HG03378 (cell line): ENCODE results near the gene TOP2B.

Source experiments
- ATAC-seq: cut with Tn5 transposase; IDR thresholded peaks from one replicate; pipeline ENCODE4 v1.9.1; 2021; ENCODE audit warnings: mild to moderate bottlenecking, moderate library complexity; ENCODE audit not compliant: unreplicated experiment

The TOP2B gene

GRCh38 chr3:25564075-25564474, 100.6 kb downstream of the TOP2B start:
- no peak for ATAC-seq

GRCh38 chr3:25563601-25564000, 101.1 kb downstream of the TOP2B start:
- ATAC-seq = no peak

DNA sequence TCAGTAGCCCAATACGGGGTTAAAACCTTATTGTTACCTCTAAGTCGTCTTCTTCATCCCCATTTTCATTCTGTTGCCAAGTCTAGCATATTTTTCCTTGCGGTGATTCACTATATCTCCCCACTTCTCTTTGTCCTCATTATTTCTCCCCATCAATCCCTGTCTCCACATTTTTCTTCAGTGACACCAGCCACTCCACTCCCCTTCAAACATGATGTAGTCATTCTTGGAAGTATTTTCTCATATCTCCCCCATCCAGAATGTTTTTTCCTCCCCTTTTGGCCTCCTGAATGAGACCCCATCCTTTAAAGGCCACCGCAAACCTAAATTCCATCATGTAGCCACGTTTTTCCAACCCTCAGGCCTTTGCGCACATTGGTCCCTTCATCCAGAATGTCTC, 105.9 kb downstream of the TOP2B start:
- no peak for ATAC-seq

DNA sequence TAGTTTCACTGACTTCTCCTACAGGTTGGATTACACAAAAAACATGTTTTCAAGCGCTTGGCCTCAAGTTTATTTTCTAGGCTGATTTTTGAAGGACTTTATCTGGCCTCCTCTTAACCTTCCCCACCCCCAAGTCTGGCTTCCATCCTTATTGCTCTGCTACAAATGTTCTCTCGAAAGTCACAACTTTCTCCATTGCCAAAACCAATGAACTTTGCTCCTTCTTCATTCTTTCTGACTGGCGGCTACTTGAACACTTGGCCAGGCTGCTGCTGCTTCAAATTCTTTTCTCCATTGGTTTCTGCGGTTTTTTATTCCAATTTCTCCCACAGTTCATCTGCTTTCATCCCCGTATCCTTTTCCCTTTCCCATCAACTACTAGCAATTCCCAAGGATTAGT, 106.6 kb downstream of the TOP2B start:
- ATAC-seq = no peak

DNA sequence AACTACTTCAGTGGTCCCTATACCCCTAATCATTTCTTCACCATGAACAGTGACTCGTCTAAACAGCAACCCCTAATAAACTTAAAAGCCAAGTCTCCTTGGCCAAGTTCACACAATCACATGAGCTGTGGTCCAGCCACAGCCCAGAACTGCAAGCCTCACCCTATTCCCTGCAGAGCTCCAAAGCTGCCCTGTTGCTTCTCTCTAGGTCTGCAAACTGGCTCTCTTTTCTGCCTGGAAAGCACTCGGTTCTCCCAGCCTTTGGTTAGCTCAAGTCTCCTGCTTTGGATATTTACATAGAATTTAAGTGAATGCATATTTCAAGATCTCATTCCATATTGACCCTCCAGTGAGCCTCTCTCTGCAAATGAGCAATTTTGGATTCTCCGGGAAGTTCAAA, 107.0 kb downstream of the TOP2B start:
- ATAC-seq = no peak

DNA sequence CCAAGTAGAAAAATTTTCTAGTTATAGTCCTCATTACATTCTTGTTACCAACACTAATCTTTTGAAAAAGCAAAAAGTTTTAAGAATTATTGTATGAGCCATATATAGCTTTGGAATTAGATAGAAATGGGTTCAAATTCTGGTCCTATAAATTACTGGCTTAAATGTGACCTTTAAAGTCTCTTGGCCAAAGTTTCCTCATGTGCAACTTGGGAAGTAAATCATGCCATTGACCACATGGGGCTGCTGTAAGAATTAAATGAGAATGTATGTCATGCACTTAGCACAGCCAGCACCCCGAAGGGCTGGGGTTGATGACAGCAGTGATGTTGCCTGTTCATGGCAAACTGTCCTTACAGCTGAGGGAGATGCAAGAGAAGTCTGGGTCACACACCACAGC, 108.3 kb downstream of the TOP2B start:
- ATAC-seq = no peak

DNA sequence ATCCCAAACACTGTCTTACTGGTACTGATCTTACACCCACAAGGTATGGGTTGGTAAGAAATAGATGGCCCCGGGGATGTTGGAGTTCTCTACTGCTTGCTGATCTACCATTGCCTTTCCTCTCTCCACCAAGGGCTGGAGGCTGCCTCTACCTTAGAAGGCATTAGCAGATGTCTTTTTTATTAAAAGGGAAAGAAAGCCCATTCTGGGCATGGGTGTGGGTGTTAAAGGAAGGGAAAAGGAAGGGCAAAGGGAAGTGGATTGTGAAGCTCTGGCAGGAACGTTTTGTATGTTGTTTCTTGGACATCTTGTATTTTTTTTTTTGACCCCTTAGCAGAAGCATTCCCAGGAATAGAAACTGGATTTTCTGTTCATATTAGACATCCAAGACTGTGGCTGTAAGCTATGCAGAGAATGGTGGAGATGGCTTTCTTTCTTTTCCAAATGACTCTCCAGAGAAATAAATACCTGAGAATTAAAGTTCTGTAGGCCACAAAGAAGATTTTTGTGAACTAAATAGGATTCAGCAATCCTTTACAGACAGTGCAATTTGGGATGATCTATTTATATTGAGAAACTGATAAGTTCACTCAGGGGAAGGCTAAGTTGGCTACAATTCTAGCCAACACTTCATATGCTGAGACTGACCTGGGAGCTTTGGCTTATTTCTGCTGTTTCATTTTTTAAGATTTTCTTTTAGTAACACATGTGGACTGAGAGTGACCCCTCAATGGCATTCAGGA, 108.8 kb downstream of the TOP2B start:
- ATAC-seq = no peak

GRCh38 chr3:25554376-25554775, 110.3 kb downstream of the TOP2B start:
- no peak for ATAC-seq

GRCh38 chr3:25552251-25552650, 112.5 kb downstream of the TOP2B start:
- ATAC-seq = no peak

DNA sequence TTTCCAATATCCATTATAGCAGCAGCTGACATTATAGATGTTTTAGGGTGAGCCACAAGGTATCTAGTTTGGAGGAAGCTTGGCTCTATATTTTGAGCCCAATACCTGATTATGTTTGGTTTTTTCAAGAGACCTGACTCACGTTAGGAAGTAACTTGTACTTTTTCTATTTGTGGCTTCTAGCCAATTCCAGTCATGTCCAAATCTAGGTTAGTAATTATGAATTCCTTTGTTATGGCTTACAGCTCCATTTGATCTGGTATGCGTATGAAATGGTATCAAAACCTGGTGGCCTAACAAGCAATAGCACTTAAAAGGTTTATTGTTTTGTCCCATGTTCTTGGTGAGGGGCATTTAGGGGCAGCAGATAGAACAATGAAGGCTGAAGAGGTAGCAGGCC, 115.9 kb downstream of the TOP2B start:
- ATAC-seq = no peak

DNA sequence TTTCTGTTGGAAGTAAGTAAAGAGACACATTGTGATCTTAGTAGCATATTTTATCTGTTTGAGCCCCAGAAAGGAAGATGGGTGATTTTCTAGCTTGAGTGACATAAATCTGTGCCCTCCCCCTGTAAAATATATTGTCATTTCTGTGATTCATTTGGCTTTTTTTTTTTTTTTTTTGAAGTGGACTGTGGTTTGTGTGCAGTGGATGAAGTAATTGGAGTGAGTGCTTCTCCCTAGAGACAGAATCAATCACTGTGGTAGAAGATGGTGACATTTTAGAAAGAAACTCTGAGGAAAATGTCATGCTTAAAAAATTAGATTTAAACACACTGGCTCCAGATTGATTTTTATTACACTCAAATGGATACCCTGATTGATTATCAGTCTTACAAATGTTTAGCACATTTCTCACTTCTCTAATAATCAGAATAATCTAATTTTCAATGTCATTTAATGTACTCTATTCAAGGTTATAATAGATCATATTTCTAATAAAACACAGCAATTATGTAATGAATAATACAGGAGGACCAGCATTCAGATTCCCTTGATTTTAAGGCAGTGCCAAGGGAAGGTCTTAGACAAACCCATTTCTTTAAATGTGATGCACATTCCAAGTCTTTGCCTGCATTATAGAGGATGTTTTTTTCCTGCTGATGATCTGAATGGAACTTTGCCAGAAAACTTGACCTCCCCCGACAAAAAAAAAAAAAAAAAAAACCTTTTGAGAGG, 116.6 kb downstream of the TOP2B start:
- ATAC-seq = no peak
